K562 (cell line): ENCODE data around the gene RUNDC3A. TPM values are rescaled to one million over a fixed set of nuclear protein-coding genes. Genes with fewer than 3 reads are reported as not detected.

ENCODE experiments used
- ATF1 ChIP-seq, 2 experiments: fragments of 450-650 bp in 1 of 2; IDR thresholded peaks; 2 replicates each; pipeline ENCODE4 v1.6.1; 2016; ENCODE audit warnings: missing compliant biosample characterization in 1 of 2, missing genetic modification characterization in 1 of 2
- BMI1 ChIP-seq: fragments of 150-350 bp; IDR thresholded peaks from 2 replicates; pipeline ENCODE4 v1.6.1; 2014; ENCODE audit warnings: low read length
- BRD4 ChIP-seq: fragments of 200-600 bp; sonication (generic); IDR thresholded peaks from 2 replicates; pipeline ENCODE4 v1.6.1; 2017; ENCODE audit warnings: inconsistent platforms
- CREM ChIP-seq: IDR thresholded peaks from 2 replicates; pipeline ENCODE4 v1.6.1; 2014; ENCODE audit warnings: antibody characterized with exemption, low read depth
- ERF ChIP-seq: fragments of 450-650 bp; formaldehyde crosslinking; IDR thresholded peaks from 2 replicates; pipeline ENCODE4 v1.4.0; 2020; ENCODE audit warnings: mild to moderate bottlenecking, mixed read lengths
- ESRRA ChIP-seq: fragments of 450-650 bp; IDR thresholded peaks from 2 replicates; pipeline ENCODE4 v1.6.1; 2014; ENCODE audit warnings: low read depth, mild to moderate bottlenecking, moderate library complexity, borderline replicate concordance
- GTF2A2 ChIP-seq: IDR thresholded peaks from 2 replicates; pipeline ENCODE4 v1.6.1; 2016; ENCODE audit warnings: mild to moderate bottlenecking, missing genetic modification characterization, missing compliant biosample characterization
- HDAC6 ChIP-seq: IDR thresholded peaks from 2 replicates; pipeline ENCODE4 v1.6.1; 2012; ENCODE audit warnings: low read depth, mild to moderate bottlenecking, control low read depth, inconsistent platforms, low read length, moderate library complexity
- KHSRP ChIP-seq: fragments of 450-650 bp; IDR thresholded peaks from 2 replicates; pipeline ENCODE4 v1.6.1; 2017
- MYC ChIP-seq, 2 experiments: fragments of 250-450 bp in 1 of 2; sonication (Bioruptor Pico) in 1 of 2; IDR thresholded peaks; 2 replicates each; pipeline versions ENCODE4 v1.5.1 to v1.6.1; 2012 to 2021; ENCODE audit warnings: low read depth in 2 of 2, borderline replicate concordance in 1 of 2, improper control_type of control experiment in 1 of 2, low read length in 1 of 2, mild to moderate bottlenecking in 1 of 2, moderate library complexity in 1 of 2
- NCOR1 ChIP-seq: fragments of 450-650 bp; IDR thresholded peaks from 2 replicates; pipeline ENCODE4 v1.6.1; 2016; ENCODE audit warnings: mild to moderate bottlenecking, moderate library complexity
- POLR2AphosphoS5 ChIP-seq: IDR thresholded peaks from 2 replicates; pipeline ENCODE4 v1.6.1; 2011; ENCODE audit warnings: mild to moderate bottlenecking, low read depth, low read length, moderate library complexity; ENCODE audit not compliant: control insufficient read depth, insufficient read depth
- RB1 ChIP-seq: fragments of 450-650 bp; IDR thresholded peaks from 2 replicates; pipeline ENCODE4 v1.6.1; 2017; ENCODE audit warnings: low read depth, mild to moderate bottlenecking
- RUNX1 ChIP-seq: sonication (generic); IDR thresholded peaks from 2 replicates; pipeline ENCODE4 v1.6.1; 2016; ENCODE audit warnings: antibody characterized with exemption, low read depth
- SMC3 ChIP-seq: conservative IDR thresholded peaks from 2 replicates; pipeline ENCODE4 v1.6.1; 2011; ENCODE audit warnings: low read depth, low read length, improper control_type of control experiment; ENCODE audit not compliant: insufficient read depth
- SPI1 ChIP-seq: IDR thresholded peaks from 2 replicates; pipeline ENCODE4 v1.6.1; 2011; ENCODE audit warnings: low read depth, low read length, control low read depth, borderline replicate concordance
- TAL1 ChIP-seq: fragments of 450-650 bp; IDR thresholded peaks from 2 replicates; pipeline ENCODE4 v1.6.1; 2016; ENCODE audit warnings: mild to moderate bottlenecking
- ZNF174 ChIP-seq: fragments of 250-450 bp; sonication (Bioruptor Pico); IDR thresholded peaks from 2 replicates; pipeline ENCODE4 v1.4.0; 2020; ENCODE audit warnings: mild to moderate bottlenecking
- ZNF239 ChIP-seq: fragments of 250-450 bp; sonication (Bioruptor Pico); IDR thresholded peaks from 2 replicates; pipeline ENCODE4 v1.4.0; 2020; ENCODE audit warnings: mild to moderate bottlenecking
- ZNF561 ChIP-seq: fragments of 450-650 bp; formaldehyde crosslinking; conservative IDR thresholded peaks from 2 replicates; pipeline ENCODE4 v1.4.0; 2020; ENCODE audit warnings: mild to moderate bottlenecking, moderate library complexity
- ZZZ3 ChIP-seq: fragments of 450-650 bp; IDR thresholded peaks from 2 replicates; pipeline ENCODE4 v1.6.1; 2016; ENCODE audit warnings: antibody characterized with exemption, mild to moderate bottlenecking, moderate library complexity
- polyA plus RNA-seq, 8 experiments: library from polyadenylated mRNA; depleted of rRNA in 4 of 8; stranded (reverse) in 5 of 8; unstranded in 3 of 8; fragments of >200 nt; fragmentation: Nextera tagmentation in 2 of 8; fragmentation: Illumina TruSeq in 1 of 8; extraction: Ambion mirVana in 2 of 8; extraction: Trizol in 1 of 8; gene quantifications; 2 replicates each; pipeline versions ENCODE4 v1.2.1 to v1.2.3, GENCODE V29; 2011 to 2014; ENCODE audit warnings: inconsistent platforms in 1 of 8, missing spikeins in 1 of 8
- total RNA-seq, 7 experiments: library from RNA; depleted of rRNA in 6 of 7; stranded (reverse); fragments of >200 nt in 6 of 7; fragmentation: Illumina TruSeq in 2 of 7; extraction: Trizol in 2 of 7; gene quantifications; 2 replicates each; pipeline versions ENCODE4 v1.2.1 to v1.2.3, GENCODE V29; 2011 to 2021; ENCODE audit warnings: low replicate concordance in 1 of 7
- TF ChIP-seq, protein P1 (sequence below): sonication (generic); formaldehyde crosslinking; IDR thresholded peaks from 2 replicates; pipeline ENCODE4 v1.8.1; 2023; ENCODE audit warnings: mild to moderate bottlenecking, missing genetic modification reagents, moderate library complexity
- TF ChIP-seq, protein P2 (sequence below): fragments of 250-450 bp; sonication (Bioruptor Pico); IDR thresholded peaks from 2 replicates; pipeline ENCODE4 v1.8.0; 2021; ENCODE audit warnings: mild to moderate bottlenecking, moderate library complexity
- TF ChIP-seq, protein P3 (sequence below), 2 experiments: IDR thresholded peaks; 2 replicates each; pipeline ENCODE4 v1.6.1; 2011; ENCODE audit warnings: borderline replicate concordance in 1 of 2, control low read depth in 1 of 2, low read depth in 1 of 2, low read length in 1 of 2, mild to moderate bottlenecking in 1 of 2, mixed read lengths in 1 of 2, moderate library complexity in 1 of 2; ENCODE audit not compliant: insufficient read depth in 1 of 2, insufficient read length in 1 of 2, poor library complexity in 1 of 2, severe bottlenecking in 1 of 2; ENCODE audit errors: extremely low read depth in 1 of 2
- TF ChIP-seq, protein P4 (sequence below): fragments of 250-450 bp; sonication (Bioruptor Pico); IDR thresholded peaks from 2 replicates; pipeline ENCODE4 v1.8.0; 2021; ENCODE audit warnings: borderline replicate concordance, mild to moderate bottlenecking, moderate library complexity; ENCODE audit not compliant: poor library complexity, severe bottlenecking

Gene RUNDC3A
- total and polyA plus RNA-seq, 9 of the 15 experiments (the other 6 are each of a cell fraction or from before 2014, with no cell fraction given): not detected

DNA sequence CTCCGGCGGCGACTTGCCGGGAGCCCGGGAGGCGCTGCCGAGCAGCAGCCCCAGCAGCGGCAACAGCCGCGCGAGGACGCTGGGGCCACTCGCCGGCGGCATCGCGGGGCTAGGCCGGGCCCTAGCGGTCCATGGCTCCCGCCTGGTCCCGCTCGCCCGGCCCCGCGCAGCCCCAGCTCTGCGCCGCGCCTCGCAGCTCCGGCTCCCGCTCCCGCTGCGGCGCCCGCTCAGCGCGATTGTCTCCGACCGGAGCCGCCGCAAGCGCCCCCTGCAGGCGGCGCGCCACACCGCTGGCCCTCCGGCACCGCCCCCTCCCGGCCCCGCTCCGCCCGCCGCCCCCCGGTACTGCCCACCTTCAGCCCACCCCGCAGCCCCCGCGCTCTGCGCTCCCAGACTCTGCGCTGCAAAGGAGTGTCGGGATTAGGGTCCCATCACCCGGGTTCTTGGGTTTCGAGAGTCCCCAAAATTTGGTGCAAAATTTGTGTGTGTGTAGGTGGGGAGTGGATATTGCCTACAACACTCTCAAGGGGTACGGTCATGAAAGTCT, 55.3 kb downstream of the RUNDC3A start, which contains the start of gene FAM171A2 (continued):
- TF ChIP-seq SMC3 (0 out of 2 replicates have a peak, but pooled peaks have one; percentile 13), SPI1 (no peak), ZNF239 (CRISPR knock-in tag) (no peak), NCOR1 (no peak), ATF1 (CRISPR knock-in tag; IDR thresholded peaks at IDR 0.05) (no peak), ATF1 (tag; IDR thresholded peaks at IDR 0.05) (no peak), GTF2A2 (tag) (no peak), ESRRA (no peak), MYC (IDR thresholded peaks at IDR 0.05; ENCODE audit: low read depth, low read length) (no peak), MYC (CRISPR knock-in tag; IDR thresholded peaks at IDR 0.05; ENCODE audit: borderline replicate concordance, low read depth) (no peak), BRD4 (no peak), TAL1 (no peak), BMI1 (no peak), KHSRP (no peak), RUNX1 (no peak), POLR2AphosphoS5 (peak; percentile 34; the same call in 1 of the 2 replicates), ZNF561 (CRISPR knock-in tag) (no peak), ERF (no peak), HDAC6 (no peak), ZNF174 (CRISPR knock-in tag) (no peak), CREM (no peak), RB1 (peak; percentile 93), ZZZ3 (no peak)
- TF ChIP-seq, protein P1, sequence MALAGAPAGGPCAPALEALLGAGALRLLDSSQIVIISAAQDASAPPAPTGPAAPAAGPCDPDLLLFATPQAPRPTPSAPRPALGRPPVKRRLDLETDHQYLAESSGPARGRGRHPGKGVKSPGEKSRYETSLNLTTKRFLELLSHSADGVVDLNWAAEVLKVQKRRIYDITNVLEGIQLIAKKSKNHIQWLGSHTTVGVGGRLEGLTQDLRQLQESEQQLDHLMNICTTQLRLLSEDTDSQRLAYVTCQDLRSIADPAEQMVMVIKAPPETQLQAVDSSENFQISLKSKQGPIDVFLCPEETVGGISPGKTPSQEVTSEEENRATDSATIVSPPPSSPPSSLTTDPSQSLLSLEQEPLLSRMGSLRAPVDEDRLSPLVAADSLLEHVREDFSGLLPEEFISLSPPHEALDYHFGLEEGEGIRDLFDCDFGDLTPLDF (CRISPR knock-in tag): no peak
- TF ChIP-seq, protein P2, sequence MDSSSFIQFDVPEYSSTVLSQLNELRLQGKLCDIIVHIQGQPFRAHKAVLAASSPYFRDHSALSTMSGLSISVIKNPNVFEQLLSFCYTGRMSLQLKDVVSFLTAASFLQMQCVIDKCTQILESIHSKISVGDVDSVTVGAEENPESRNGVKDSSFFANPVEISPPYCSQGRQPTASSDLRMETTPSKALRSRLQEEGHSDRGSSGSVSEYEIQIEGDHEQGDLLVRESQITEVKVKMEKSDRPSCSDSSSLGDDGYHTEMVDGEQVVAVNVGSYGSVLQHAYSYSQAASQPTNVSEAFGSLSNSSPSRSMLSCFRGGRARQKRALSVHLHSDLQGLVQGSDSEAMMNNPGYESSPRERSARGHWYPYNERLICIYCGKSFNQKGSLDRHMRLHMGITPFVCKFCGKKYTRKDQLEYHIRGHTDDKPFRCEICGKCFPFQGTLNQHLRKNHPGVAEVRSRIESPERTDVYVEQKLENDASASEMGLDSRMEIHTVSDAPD (CRISPR knock-in tag): no peak
- TF ChIP-seq, protein P3, sequence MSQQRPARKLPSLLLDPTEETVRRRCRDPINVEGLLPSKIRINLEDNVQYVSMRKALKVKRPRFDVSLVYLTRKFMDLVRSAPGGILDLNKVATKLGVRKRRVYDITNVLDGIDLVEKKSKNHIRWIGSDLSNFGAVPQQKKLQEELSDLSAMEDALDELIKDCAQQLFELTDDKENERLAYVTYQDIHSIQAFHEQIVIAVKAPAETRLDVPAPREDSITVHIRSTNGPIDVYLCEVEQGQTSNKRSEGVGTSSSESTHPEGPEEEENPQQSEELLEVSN (IDR thresholded peaks at IDR 0.05; ENCODE audit: borderline replicate concordance in 1 of 2, extremely low read depth in 1 of 2, insufficient read depth in 1 of 2, insufficient read length in 1 of 2, low read depth in 1 of 2, low read length in 1 of 2, poor library complexity in 1 of 2, severe bottlenecking in 1 of 2): peak; percentile 88 to 98
- TF ChIP-seq, protein P4, sequence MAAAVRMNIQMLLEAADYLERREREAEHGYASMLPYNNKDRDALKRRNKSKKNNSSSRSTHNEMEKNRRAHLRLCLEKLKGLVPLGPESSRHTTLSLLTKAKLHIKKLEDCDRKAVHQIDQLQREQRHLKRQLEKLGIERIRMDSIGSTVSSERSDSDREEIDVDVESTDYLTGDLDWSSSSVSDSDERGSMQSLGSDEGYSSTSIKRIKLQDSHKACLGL (CRISPR knock-in tag): no peak
